SW480 (cell line): Measurements from ENCODE around the gene MAGEA2.
"Not testable (repeated sequence)": the region's sequence is repeated elsewhere in the genome, so short reads cannot be mapped to it uniquely, and the experiment has no call there.

ENCODE experiments used
- DNase-seq: peaks from one replicate; pipeline ENCODE4 v3.0.0-alpha.2; 2016; ENCODE audit warnings: low spot score

The MAGEA2 gene

GRCh38 chrX:152706500-152706899, 47.1 kb downstream of the MAGEA2 start:
- not testable (repeated sequence) for DNase-seq

GRCh38 chrX:152700390-152700789, 53.3 kb downstream of the MAGEA2 start:
- not testable (repeated sequence) for DNase-seq
